Left lung (tissue), 10 donors: ENCODE data around the gene WTAP. TPM values are rescaled to one million over a fixed set of nuclear protein-coding genes. Genes with fewer than 3 reads are reported as not detected.

ENCODE experiments used
- ATAC-seq: fragments of 200-7000 bp; cut with Tn5 transposase; one replicate; pipeline ENCODE4 v1.9.1; 2020; ENCODE audit warnings: moderate library complexity
- DNase-seq, 4 donors: peaks; one replicate each; pipeline ENCODE4 v3.0.0-alpha.2; 2013 to 2020
- H3K27ac ChIP-seq, 2 donors: fragments of 200-600 bp; sonication (generic) in 1 of 2; one replicate each; pipeline versions ENCODE4 v1.5.0 to v1.8.0; 2020 to 2021
- H3K27me3 ChIP-seq, 2 donors: fragments of 200-600 bp; sonication (generic) in 1 of 2; one replicate each; pipeline versions ENCODE4 v1.5.0 to v1.8.0; 2020 to 2021
- H3K36me3 ChIP-seq, 2 donors: fragments of 200-600 bp; sonication (generic) in 1 of 2; one replicate each; pipeline versions ENCODE4 v1.5.0 to v1.8.0; 2020 to 2021
- H3K4me1 ChIP-seq, 2 donors: fragments of 200-600 bp; one replicate each; pipeline ENCODE4 v1.8.0; 2021
- H3K4me3 ChIP-seq, 2 donors: fragments of 200-600 bp; sonication (generic) in 1 of 2; one replicate each; pipeline versions ENCODE4 v1.5.0 to v1.8.0; 2020 to 2021; ENCODE audit warnings: mild to moderate bottlenecking in 1 of 2
- H3K9me3 ChIP-seq, 2 donors: fragments of 200-600 bp; sonication (generic) in 1 of 2; one replicate each; pipeline versions ENCODE4 v1.5.0 to v1.8.0; 2020 to 2021
- intact Hi-C, 2 donors: fragments of 100-400 bp; cut with DNase I; formaldehyde crosslinking; loops; one replicate each; pipeline versions ENCODE4 v1.11.2 to v1.14.2; 2022
- polyA plus RNA-seq, 6 donors: library from polyadenylated mRNA; unstranded; fragments of 120-200 nt; gene quantifications; one replicate each; pipeline ENCODE4 v1.2.1, GENCODE V29; 2013; ENCODE audit not compliant: insufficient read length in 6 of 6
- total RNA-seq, 2 donors: library from RNA; stranded (reverse); fragmentation: NEBNext Ultra II Directional; extraction: Animal tissue kit (Norgen Biotek cat#: 25700); gene quantifications; one replicate each; pipeline ENCODE4 v1.2.1, GENCODE V29; 2021
- TF ChIP-seq, protein P1 (sequence below), 2 donors: fragments of 200-600 bp; sonication (generic) in 1 of 2; IDR thresholded peaks; one replicate each; pipeline versions ENCODE4 v1.5.0 to v1.8.0; 2021; ENCODE audit warnings: antibody characterized with exemption in 2 of 2
- donor health status: DM: no; HTN: yes; CAD: no.
- donor health status: DM: no; HTN: no; CAD: no.

WTAP gene
- total and polyA plus RNA-seq, 8 donors, result 66.6 to 135 (median 125) TPM

GRCh38 chr6:159761873-159762680 lies 34.8 kb downstream of the WTAP start, which contains the start of gene ACAT2:
Gene ACAT2 (plus strand): TSS chr6:159762045. CDS start chr6:159762088, 43 bp downstream.
- peaks cover 6 to 40% of the 10 kb centered on the region in 2 donors for H3K4me1 ChIP-seq
- peaks cover 0 to 64% of the 10 kb centered on the region in 2 donors for H3K36me3 ChIP-seq
- intact Hi-C loops, result no loop called here
- no peaks in the 10 kb centered on the region for H3K9me3 ChIP-seq
- peak within 1 kb of the TSS; percentile 95 to 96 for H3K27ac ChIP-seq
- peak within 1 kb of the TSS; percentile 87 to 90 for H3K4me3 ChIP-seq
- ATAC-seq (peak; percentile 99), DNase-seq (peak; percentile 89 to 97 (median 96))
- TF ChIP-seq, protein P1, sequence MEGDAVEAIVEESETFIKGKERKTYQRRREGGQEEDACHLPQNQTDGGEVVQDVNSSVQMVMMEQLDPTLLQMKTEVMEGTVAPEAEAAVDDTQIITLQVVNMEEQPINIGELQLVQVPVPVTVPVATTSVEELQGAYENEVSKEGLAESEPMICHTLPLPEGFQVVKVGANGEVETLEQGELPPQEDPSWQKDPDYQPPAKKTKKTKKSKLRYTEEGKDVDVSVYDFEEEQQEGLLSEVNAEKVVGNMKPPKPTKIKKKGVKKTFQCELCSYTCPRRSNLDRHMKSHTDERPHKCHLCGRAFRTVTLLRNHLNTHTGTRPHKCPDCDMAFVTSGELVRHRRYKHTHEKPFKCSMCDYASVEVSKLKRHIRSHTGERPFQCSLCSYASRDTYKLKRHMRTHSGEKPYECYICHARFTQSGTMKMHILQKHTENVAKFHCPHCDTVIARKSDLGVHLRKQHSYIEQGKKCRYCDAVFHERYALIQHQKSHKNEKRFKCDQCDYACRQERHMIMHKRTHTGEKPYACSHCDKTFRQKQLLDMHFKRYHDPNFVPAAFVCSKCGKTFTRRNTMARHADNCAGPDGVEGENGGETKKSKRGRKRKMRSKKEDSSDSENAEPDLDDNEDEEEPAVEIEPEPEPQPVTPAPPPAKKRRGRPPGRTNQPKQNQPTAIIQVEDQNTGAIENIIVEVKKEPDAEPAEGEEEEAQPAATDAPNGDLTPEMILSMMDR (IDR thresholded peaks at IDR 0.05), result peak in 1 of 2 donors; percentile 19
- no peaks in the 10 kb centered on the region for H3K27me3 ChIP-seq

GRCh38 chr6:159762681-159763293 lies 35.5 kb downstream of the WTAP start:
- intact Hi-C loops, result no loop called here
- TF ChIP-seq, protein P1 (IDR thresholded peaks at IDR 0.05), result no peak
- Histone ChIP-seq H3K9me3 (no peaks in the 10 kb centered on the region), H3K4me1 (peaks cover 6 to 40% of the 10 kb centered on the region in 2 donors), H3K36me3 (peaks cover 0 to 64% of the 10 kb centered on the region in 2 donors), H3K27ac (peak overlapping the region; percentile 95 to 96), H3K27me3 (no peaks in the 10 kb centered on the region), H3K4me3 (peak overlapping the region; percentile 87 to 90)
- DNase-seq (no peak), ATAC-seq (peak; percentile 12)

DNA sequence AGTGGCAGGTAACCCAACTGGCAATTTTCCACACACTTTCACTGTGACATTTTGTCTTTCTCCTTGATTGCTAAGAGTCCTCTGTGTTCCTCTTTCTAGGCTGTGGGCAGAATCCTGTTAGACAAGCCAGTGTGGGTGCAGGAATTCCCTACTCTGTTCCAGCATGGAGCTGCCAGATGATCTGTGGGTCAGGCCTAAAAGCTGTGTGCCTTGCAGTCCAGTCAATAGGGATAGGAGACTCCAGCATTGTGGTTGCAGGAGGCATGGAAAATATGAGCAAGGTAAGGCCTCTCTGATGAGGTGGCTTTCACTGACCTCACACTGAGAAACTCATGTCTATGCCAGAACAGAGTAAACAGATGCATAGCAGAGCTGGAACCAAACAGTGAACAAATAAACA lies 39.6 kb downstream of the WTAP start:
- no peak overlapping the region for H3K27ac ChIP-seq
- ATAC-seq (no peak), DNase-seq (no peak)
- no peak overlapping the region for H3K4me3 ChIP-seq
- no peaks in the 10 kb centered on the region for H3K9me3 ChIP-seq
- intact Hi-C loops, result no loop called here
- peaks cover 6 to 22% of the 10 kb centered on the region in 2 donors for H3K4me1 ChIP-seq
- peaks cover 0 to 89% of the 10 kb centered on the region in 2 donors for H3K36me3 ChIP-seq
- TF ChIP-seq, protein P1 (IDR thresholded peaks at IDR 0.05), result no peak
- H3K27me3 ChIP-seq, result no peaks in the 10 kb centered on the region

DNA sequence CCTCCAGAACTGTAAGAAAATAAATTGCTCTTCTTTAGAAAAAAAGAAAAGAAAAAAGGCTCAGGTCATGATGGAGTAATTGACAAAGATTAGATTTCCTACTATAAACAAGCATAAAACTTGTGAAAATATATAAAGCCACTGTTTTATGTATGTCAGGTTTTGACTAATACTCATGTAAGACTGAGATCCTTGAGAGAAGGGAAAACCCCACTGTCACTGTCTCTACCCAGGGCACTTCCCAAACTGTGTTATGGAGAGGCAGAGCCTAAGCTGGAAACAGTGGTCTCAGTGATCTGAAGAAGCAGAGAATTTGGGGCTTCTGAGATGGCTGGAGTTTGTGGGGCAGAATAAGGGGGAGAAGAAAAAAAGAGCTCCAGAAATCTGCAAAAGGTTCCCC lies 42.2 kb downstream of the WTAP start:
- intact Hi-C loops, result no loop called here
- Histone ChIP-seq H3K36me3 (peaks cover 0 to 97% of the 10 kb centered on the region in 2 donors), H3K27ac (no peak overlapping the region), H3K27me3 (no peaks in the 10 kb centered on the region), H3K4me3 (no peak overlapping the region), H3K9me3 (no peaks in the 10 kb centered on the region), H3K4me1 (peaks cover 0 to 7% of the 10 kb centered on the region in 2 donors)
- TF ChIP-seq, protein P1 (IDR thresholded peaks at IDR 0.05), result no peak
- no peak for DNase-seq
- ATAC-seq, result no peak

DNA sequence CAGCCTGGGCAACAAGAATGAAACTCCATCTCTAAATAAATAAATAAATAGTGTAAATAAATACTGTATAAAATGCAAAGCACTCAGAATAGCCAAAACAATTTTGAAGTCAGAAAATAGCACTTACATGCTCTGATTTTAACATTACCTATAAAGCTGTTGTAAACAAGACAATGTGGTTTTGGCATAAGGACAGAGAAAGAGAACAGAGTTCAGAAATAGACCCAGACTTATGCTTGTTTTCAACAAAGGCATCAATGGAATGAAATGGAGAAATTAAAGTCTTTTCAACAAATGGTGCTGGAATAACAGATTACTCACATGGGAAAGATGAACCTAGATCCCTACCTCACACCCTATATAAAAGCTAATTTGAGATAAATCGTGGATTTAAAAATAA lies 44.9 kb downstream of the WTAP start:
- ATAC-seq, result no peak
- peaks cover 0 to 100% of the 10 kb centered on the region in 2 donors for H3K36me3 ChIP-seq

More for the DNA sequence above, 44.9 kb downstream of the WTAP start:
- Histone ChIP-seq H3K27me3 (no peaks in the 10 kb centered on the region), H3K4me3 (no peak overlapping the region), H3K27ac (no peak overlapping the region), H3K9me3 (no peaks in the 10 kb centered on the region), H3K4me1 (no peaks in the 10 kb centered on the region)
- DNase-seq, result no peak
- TF ChIP-seq, protein P1 (IDR thresholded peaks at IDR 0.05), result no peak
- intact Hi-C loops, result no loop called here
